BJ (cell line): Measurements from ENCODE around the gene SRMS. TPM values are rescaled to one million over a fixed set of nuclear protein-coding genes. Genes with fewer than 3 reads are reported as not detected.

ENCODE experiments used
- CTCF ChIA-PET: fragments of 350-600 bp; formaldehyde crosslinking; extraction: SDS; loops from one replicate; lab custom pipeline; 2021; ENCODE audit warnings: antibody characterized with exemption, inconsistent platforms; lab: Yijun Ruan, JAX
- POLR2A ChIA-PET: fragments of 300-600 bp; sonication (Branson Sonifier 250); formaldehyde crosslinking; extraction: SDS; loops from one replicate; lab custom pipeline; 2021; ENCODE audit warnings: antibody characterized with exemption; lab: Charles Lee
- DNase-seq: peaks from one replicate; pipeline ENCODE4 v3.0.0-alpha.2; 2011; ENCODE audit warnings: low read depth
- H3K27me3 ChIP-seq: 2 replicates; pipeline ENCODE4 v1.6.0; 2011; ENCODE audit warnings: low read length; ENCODE audit not compliant: control insufficient read depth, insufficient read depth
- H3K36me3 ChIP-seq: 2 replicates; pipeline ENCODE4 v1.5.1; 2011; ENCODE audit warnings: low read length; ENCODE audit not compliant: control insufficient read depth, insufficient read depth
- H3K4me3 ChIP-seq: 2 replicates; pipeline ENCODE4 v1.5.1; 2011; ENCODE audit warnings: low read depth, mild to moderate bottlenecking, control low read depth, low read length
- CTCF ChIP-seq: IDR thresholded peaks from 2 replicates; pipeline ENCODE4 v1.5.1; 2011; ENCODE audit warnings: low read depth, mild to moderate bottlenecking, control low read depth, inconsistent platforms, low read length, moderate library complexity; ENCODE audit not compliant: insufficient read depth
- polyA plus RNA-seq: library from polyadenylated mRNA; depleted of rRNA; stranded (reverse); fragments of >200 nt; gene quantifications from 2 replicates; pipeline ENCODE4 v1.2.3, GENCODE V29; 2011

SRMS gene
- polyA plus RNA-seq, 1 experiment, result not detected

GRCh38 chr20:63570281-63571086, 22.9 kb upstream of the SRMS start:
- CTCF ChIA-PET, result no interaction called here
- no peak for DNase-seq
- Histone ChIP-seq H3K27me3 (no peaks in the 10 kb centered on the region), H3K36me3 (peaks cover 9% of the 10 kb centered on the region), H3K4me3 (no peak overlapping the region)
- no peak for TF ChIP-seq CTCF
- POLR2A ChIA-PET, result no interaction called here

GRCh38 chr20:63568986-63569949, 21.7 kb upstream of the SRMS start:
- H3K4me3 ChIP-seq, result no peak overlapping the region
- peaks cover 10% of the 10 kb centered on the region for H3K36me3 ChIP-seq
- POLR2A ChIA-PET, result no interaction called here
- no peak for TF ChIP-seq CTCF
- CTCF ChIA-PET, result no interaction called here
- DNase-seq, result no peak
- no peaks in the 10 kb centered on the region for H3K27me3 ChIP-seq

- H3K27me3 ChIP-seq, result no peaks in the 10 kb centered on the region
- peaks cover 11% of the 10 kb centered on the region for H3K36me3 ChIP-seq
- H3K4me3 ChIP-seq, result no peak overlapping the region
- POLR2A ChIA-PET, result no interaction called here
- DNase-seq, result no peak
- CTCF ChIA-PET, result no interaction called here
- no peak for TF ChIP-seq CTCF
Measured at GRCh38 chr20:63568170-63568981, 20.8 kb upstream of the SRMS start.

- ChIA-PET POLR2A (no interaction called here), CTCF (interaction anchor here (1.0 kb wide), 1 partner anchor 29 kb away, joined by 3 read pairs; no protein-coding TSS in a partner anchor)
- Histone ChIP-seq H3K4me3 (no peak overlapping the region), H3K27me3 (no peaks in the 10 kb centered on the region), H3K36me3 (peaks cover 18% of the 10 kb centered on the region)
- TF ChIP-seq CTCF, result no peak
- no peak for DNase-seq
Measured at GRCh38 chr20:63567386-63568169, 20.0 kb upstream of the SRMS start.
